Skin epidermis (tissue), 12 donors: ENCODE measurements around the gene SORBS1.

Source experiments
- H3K27ac ChIP-seq, 21 experiments: fragments of 200-600 bp; sonication (generic) in 11 of 21; one replicate each; pipeline ENCODE4 v1.5.0; 2020; ENCODE audit warnings: mild to moderate bottlenecking in 3 of 21, inconsistent platforms in 2 of 21, moderate library complexity in 2 of 21
- H3K4me3 ChIP-seq, 7 experiments: fragments of 200-600 bp; sonication (generic) in 2 of 7; one replicate each; pipeline ENCODE4 v1.5.0; 2020; ENCODE audit warnings: inconsistent platforms in 2 of 7, mild to moderate bottlenecking in 2 of 7, moderate library complexity in 1 of 7

SORBS1 gene

DNA sequence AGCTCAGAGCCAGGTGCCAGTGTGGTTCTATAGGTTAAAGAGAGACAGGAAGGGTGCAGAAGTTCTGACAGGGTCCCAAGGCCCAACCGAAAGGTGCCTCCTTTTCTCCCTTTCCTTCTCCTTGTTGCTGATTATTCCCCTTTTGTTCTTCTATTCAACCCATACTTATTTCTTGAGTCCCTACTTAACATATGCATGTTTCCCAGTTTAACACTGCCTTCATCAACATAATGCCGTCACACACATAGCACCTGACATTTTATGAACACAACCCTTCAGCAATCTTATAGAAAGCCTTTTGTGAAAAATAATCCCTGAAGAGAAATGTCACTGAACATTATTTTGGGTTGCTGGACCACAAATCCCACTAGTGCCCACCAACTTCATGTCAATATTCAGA, 39.1 kb downstream of the SORBS1 start:
- no peak overlapping the region for H3K4me3 ChIP-seq
- H3K27ac ChIP-seq: no peak overlapping the region

DNA sequence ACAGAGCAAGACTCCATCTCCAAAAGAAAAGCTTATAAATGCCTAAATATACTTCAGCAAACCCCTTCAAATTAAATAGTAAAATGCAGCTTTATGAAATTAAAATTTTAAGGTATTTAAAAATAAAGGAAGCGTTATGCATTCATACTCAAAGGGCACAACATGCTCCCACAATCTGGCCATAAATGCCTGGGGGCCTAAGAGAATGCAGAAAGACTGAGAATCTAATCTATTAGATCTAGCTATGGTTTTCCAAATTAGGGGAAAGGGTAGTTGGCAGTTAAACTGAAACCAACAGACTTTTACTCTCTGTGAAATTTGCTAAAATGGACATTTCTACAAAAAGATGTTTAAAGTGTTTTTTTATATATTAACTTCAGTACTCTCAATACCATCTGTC, 40.6 kb downstream of the SORBS1 start:
- Histone ChIP-seq H3K27ac (no peak overlapping the region), H3K4me3 (no peak overlapping the region)

DNA sequence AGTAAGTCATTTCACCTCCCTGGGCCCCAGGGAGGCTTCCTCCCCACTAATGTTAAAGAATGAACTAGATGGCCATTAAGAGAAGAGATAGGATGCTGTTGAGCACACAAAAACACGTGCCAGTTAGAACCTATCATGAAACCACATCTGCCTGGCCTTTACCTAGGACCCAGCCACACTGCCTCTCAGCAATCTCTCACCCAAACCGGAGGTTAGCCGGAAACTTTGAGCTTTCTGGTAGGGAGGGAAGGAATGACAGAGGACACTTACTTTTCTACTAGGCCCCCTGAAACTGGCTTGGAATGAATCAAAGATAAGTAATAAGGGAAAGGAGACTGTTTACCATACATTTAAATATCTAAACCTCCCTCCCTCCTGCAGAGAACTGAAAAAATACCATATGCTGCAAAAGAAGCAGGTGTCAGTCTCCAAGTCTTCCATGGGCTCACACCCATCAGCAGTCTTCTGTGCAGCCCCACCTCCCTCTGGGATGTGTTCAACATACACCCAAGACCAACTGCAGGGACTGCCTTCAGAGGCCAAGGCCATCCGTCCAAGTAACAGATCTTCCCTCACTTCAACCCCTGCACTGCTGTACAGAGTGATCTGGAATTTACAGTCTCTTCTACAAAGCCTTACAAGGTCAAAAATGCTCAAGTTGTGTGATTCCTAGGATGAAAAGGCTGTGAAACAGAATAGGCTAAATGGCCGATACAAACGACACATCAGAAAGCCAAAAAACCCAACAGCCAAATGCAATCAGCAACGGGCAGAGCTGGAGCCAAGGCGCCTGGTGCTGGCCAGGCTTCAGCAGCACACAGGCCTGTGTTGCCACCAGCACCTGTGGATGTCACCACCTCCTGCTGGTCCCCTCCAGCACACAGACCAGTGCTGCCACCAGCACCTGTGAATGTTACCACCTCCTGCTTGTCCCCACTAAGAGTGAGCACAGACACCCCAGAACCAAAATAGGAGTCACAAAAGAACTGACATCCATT, 42.4 kb downstream of the SORBS1 start:
- no peak overlapping the region for H3K4me3 ChIP-seq
- peak overlapping the region in 3 of 21 experiments; percentile 18 to 63 (median 60) for H3K27ac ChIP-seq

DNA sequence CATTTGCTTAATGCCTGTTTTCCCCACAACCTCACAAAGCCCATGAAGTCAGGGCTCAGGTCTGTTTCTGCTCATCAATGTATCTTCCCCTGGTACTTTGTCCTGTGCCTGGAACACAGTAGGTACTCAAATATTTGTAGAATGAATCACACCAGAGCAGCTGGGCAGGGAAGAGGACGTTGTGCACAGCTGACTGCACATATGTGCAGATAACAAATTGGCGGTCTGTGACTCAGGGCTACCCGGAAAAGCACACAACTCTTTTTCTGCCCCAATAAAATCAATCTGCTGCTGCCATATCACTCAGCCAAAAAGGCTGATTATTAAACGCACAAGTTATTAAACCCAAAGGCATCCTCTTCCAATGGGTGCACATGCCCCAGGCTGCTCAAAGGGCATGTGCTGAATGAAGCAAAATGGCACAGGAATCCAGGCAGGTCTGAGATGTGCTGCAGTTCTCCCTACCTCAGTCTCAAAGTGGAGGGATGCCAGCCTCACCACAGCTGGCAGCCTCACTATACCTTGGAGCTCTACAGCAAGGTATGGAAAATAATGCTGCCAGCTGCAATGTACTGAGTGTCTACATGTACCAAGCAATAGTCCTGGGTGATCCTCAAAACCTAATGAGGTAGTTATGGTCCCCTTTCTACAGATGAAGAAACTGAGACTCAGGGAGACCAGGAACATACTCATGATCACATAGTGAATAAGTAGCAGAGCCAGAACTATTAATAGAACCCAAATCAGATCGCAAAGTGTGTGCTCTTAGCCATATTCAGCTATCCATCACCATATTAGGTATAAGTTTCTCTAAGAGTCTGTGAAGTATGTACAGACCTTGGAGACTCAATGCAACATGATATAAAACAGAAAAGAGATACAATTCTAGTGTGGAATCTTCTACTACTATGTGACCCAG, 43.4 kb downstream of the SORBS1 start:
- Histone ChIP-seq H3K27ac (peak overlapping the region in 2 of 21 experiments; percentile 60 to 63), H3K4me3 (no peak overlapping the region)

DNA sequence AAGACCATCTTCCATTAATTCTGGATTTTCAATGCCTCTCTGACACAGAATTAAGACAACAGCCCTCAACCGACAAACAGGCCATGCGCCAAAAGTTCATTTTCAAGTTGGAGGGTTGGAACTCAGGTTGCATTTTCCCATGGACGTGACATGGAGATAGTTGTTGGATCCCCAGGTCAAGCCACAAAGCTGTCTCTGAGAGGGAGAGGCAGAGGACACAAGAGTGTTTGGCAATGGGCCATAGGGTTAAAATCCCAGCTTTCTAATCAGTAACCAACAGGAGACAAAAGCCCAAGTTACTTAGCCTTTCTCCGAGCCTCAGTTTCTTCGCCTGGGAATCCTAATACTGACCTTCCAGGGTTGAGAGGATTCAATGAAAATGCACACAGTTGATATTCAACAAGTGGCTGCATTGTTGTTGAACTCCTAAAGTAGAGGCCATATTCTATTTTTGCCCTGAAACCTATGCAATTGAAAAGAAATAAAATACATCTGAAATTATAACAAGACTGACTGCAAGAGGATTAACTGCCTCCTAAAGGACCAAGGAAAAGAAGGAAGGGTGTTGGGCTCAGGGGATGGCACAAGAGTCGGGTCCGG, 44.3 kb downstream of the SORBS1 start:
- no peak overlapping the region for H3K4me3 ChIP-seq
- peak overlapping the region in 1 of 21 experiments; percentile 60 for H3K27ac ChIP-seq

DNA sequence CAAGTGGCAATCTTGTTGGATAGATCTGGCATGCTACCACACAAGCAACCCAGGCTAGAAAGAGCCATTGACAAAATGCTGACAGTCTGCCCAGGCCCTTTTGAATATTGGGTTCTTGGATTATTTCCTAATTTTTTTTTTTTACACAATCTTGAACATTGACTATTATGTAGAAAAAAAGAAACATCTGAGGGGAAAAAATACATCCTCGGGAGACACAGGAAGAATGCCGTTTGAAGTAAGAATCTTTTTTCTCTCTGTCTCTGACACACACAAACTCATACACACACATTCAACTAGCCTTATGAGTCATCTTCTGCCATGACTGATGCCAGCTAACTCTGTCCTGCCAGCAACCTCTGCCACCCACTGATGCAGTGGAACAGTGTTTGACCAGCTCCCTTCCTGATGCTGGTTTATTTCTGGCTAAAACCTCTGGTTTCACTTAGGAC, 47.2 kb downstream of the SORBS1 start:
- Histone ChIP-seq H3K27ac (peak overlapping the region in 6 of 21 experiments; percentile 35 to 56 (median 40)), H3K4me3 (no peak overlapping the region)

DNA sequence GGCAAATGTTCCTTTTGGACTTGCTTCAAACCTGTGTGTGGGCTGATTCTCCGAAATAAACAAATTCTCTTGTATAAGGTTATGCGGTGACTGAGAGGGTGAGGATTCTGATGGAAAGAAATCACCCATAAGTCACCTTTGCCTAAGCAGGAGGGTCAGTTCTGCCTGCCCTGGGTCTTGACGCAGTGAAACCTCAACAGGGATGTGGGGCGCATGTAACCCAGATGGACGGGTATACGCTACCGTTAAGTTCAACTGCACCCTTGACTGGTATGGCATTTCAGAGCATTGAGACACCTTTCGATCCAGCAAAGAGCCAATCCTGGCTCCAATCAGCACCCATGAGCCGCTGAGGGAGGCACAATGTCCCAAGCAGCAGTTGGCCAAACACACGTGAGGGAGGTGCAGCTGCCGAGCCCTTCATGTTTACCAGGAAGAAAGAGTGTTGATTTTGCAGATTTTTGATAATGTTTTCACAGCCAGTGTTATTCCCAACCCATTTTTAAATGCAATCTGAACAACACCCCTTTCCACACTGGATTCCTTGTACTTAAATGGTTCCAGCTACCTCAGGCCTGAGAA, 48.1 kb downstream of the SORBS1 start:
- peak overlapping the region in 8 of 21 experiments; percentile 8 to 56 (median 36) for H3K27ac ChIP-seq
- H3K4me3 ChIP-seq: no peak overlapping the region

DNA sequence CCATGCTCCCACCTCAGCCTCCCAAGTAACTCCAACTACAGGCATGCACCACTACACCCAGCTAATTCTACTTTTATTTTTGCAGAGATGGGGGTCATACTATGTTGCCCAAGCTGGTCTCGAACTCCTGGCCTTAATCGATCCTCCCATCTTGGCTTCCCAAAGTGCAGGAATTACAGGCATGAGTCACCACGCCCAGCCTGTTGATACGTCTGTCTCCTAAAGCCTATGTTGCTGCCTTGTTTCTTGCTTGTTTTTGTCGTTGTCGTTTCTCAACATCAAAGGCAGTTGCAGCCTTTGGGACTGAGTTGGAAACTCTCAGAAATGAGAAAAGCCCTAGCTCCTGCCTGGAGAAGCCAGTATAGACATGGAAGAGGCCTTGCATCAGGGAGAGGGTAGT, 49.9 kb downstream of the SORBS1 start:
- Histone ChIP-seq H3K27ac (no peak overlapping the region), H3K4me3 (no peak overlapping the region)

DNA sequence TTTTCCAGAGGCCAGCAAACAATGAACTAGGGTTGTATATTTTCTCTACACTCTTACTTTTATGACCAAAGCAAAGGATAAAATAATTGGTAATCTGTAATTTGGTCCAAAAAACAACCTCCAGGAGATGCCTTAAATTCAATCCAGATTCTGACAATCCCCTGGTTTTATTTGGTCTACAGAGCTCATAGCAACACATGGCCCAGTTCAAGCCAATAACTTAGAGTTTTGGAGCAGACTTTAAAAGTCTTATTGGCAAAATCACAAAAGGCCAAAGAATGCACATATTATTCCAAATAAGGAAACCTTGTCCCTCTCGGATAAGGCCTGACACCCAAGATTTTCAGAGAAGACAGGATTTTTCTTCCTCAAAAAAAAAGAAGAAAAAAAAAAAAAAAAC, 51.9 kb downstream of the SORBS1 start:
- Histone ChIP-seq H3K4me3 (no peak overlapping the region), H3K27ac (peak overlapping the region in 7 of 21 experiments; percentile 38 to 79 (median 64))

DNA sequence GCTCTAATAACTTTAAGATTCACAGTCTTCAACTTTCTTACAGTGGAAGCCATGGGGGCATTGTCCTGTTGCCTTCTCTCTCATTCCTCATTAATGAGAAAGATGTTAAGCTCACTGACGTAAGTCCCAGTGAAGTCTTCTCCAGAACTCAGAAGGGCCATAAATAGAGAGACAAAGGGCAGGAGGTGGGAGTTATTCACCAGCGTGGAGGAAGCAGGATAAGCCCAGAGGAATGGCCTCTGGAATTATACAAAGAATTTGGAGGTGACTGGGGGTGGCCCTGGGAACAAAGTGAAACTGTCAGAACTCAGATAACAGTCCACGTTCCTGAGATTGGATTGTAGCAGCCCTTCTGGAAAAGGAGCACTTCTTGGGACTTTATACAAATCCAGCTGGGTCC, 52.4 kb downstream of the SORBS1 start:
- Histone ChIP-seq H3K27ac (peak overlapping the region in 7 of 21 experiments; percentile 38 to 79 (median 64)), H3K4me3 (no peak overlapping the region)

DNA sequence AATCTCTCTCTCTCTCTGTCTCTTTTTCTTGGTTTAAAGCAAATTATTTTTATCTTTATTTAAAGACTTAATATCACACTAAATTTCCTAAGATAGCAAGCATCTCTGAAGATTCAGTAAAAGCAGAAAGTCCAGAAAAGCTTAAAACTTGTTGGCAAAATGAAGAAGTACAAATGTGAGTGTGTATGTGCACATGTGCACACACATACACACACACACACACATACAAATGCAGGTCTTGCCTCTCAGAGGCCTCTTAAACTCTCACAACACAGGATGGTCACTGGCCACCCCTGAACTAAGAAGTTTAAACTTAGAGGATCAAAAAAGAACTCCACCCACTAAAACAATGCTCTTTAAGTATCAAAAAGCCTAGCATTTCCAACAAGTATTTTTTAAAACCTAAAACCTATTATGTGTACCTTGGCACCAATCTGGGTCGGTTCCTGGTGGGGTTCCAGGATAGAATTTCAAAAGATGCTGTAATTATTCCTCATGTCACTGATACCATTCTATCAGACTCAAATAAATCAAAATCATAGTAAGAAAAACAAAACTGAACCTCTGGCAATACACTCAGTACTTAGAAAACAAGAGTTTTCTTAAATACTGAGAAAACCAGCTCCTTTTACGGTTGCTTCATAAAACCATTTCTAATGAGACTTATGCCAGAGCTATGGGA, 55.0 kb downstream of the SORBS1 start:
- H3K27ac ChIP-seq: peak overlapping the region in 3 of 21 experiments; percentile 7 to 59 (median 38)
- no peak overlapping the region for H3K4me3 ChIP-seq

DNA sequence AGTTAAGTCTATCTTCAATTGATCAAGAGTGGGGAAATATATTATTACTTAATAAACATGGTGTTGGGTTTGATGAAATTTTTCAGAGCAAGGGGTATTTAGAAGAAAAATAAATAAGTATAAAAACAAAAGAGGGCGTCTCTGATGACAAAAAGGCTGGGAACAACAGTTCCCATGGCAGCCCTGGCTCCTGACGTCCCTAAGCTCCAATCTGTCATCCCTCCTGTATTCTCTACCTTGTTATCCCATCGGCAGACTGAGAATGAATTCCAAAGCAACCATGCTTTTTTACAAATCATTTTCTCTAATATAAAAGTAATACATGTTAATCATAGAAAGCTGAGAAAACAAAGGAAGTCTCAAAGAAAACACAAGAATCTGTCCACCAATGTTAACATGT, 55.5 kb downstream of the SORBS1 start:
- Histone ChIP-seq H3K4me3 (no peak overlapping the region), H3K27ac (peak overlapping the region in 1 of 21 experiments; percentile 7)

DNA sequence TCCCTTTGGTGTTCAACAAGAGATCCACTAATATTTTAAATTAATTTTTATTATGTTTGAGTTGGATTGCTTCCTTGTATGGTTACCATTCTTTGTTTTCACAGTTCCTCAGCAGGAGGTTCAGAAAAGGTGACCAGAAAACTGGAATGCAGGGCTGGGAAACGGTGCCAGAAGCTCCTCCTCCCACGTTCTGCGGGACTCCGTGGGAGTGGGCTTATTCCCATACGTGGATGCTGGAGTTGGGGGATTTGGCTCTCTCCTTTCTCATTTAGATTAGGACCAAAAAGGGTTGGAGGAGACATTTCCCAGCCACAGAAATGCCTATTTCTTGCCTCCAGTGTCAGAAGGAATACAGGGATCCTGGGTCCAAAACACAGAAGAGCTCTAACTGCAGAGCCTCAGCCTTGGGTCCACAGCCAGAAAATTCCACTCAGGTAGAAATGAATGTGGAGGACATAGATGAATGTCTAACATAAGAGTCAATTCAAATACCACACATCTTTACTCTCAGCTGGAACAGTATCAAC, 56.0 kb downstream of the SORBS1 start:
- Histone ChIP-seq H3K27ac (peak overlapping the region in 1 of 21 experiments; percentile 2), H3K4me3 (no peak overlapping the region)

DNA sequence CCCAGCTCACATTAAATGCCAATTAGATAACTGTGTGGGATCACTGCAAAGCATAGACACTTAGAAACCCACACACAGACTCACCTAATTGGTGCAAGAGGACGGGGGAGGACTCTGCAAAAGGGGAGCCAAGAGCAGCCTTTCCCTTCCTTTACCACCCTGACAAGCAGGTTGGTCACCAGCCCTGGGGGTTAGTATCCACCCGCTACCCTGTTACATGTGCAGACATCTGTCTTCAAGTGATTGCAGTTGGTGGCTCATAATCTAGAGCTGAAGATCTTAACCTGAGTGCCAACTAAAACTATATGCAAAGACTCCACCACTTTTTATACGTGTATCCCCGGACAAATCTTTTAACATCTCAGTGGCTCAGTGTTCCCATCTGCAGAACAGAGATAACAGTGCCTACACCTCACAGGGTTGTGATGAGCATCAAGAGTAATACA, 56.9 kb downstream of the SORBS1 start:
- Histone ChIP-seq H3K4me3 (no peak overlapping the region), H3K27ac (no peak overlapping the region)

DNA sequence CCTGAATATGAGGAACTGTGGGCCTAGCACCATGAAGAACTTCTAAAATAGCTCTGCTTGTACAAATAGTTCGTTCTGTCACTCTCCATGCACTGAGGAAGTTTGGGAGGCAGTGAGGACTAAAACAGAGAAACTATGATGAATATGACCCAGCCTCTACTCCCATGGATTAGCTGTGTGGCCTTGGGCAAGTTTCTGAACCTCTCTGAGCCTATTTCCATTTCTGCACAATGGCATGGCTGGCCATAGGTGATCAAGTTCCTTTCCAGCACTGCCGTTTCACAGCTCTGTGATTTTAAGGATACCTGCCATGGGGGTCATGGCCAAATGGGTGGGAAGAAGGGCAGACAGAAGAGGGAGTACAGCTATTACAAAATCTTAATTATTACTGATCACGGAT, 57.6 kb downstream of the SORBS1 start:
- H3K4me3 ChIP-seq: no peak overlapping the region
- H3K27ac ChIP-seq: no peak overlapping the region

DNA sequence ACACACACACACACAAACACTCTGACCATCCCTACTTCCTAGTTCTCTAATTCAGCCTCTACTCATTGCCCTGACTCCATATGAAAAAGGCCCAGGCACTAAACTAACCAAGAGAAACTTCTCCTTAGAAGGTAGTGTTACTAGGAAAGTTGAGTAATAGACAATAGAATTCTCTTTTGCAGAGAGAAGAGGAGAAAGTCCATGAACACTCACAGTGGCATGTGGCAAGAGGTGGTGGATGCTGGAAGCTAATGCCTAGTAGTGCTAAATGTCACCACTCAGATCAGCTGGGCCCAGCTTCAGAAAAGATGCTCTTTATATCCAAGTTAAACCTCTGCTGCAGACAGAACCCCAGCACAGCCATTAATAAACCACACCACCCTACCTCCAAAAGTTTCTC, 58.2 kb downstream of the SORBS1 start:
- no peak overlapping the region for H3K27ac ChIP-seq
- H3K4me3 ChIP-seq: no peak overlapping the region

DNA sequence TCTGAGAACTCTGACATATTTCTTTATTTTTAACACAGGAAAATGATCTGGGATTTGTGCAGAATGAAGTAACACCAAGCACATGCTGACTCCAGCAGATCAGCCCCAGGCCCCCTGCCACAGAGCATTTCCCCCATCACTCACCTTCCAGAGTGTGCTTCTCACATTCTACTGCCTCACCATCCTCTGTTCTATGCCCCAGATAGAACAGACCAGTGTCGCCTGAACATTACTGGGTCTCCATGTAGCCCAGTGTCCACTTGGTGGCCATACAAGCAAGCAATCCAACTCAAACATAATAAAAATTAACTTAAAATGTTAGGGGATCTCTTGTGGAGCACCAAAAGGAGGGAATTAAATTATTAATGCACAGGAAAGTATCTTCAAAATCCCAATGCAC, 58.8 kb downstream of the SORBS1 start:
- no peak overlapping the region for H3K27ac ChIP-seq
- H3K4me3 ChIP-seq: no peak overlapping the region
